OCI-LY1 (cell line): Measurements from ENCODE around the gene EIF1AY.

Experiments used
- H2AFZ ChIP-seq: fragments of 200-600 bp; sonication (generic), shearing (Covaris generic); 2 replicates; pipeline ENCODE4 v1.6.0; 2014; ENCODE audit warnings: antibody characterized with exemption, mild to moderate bottlenecking, low read length
- H3F3A ChIP-seq: fragments of 200-600 bp; sonication (generic), shearing (Covaris generic); 2 replicates; pipeline ENCODE4 v1.6.0; 2014; ENCODE audit warnings: mild to moderate bottlenecking, antibody characterized with exemption, low read length, moderate library complexity; ENCODE audit not compliant: insufficient read depth
- H3K27ac ChIP-seq: fragments of 200-600 bp; sonication (generic); 2 replicates; pipeline ENCODE4 v1.5.1; 2014; ENCODE audit warnings: low read length, mixed run types, mild to moderate bottlenecking, low read depth; ENCODE audit not compliant: poor library complexity, severe bottlenecking
- H3K27me3 ChIP-seq: fragments of 200-600 bp; sonication (generic); 2 replicates; pipeline ENCODE4 v1.6.0; 2014; ENCODE audit warnings: antibody characterized with exemption, mild to moderate bottlenecking, low read length, moderate library complexity; ENCODE audit not compliant: insufficient read depth
- H3K36me3 ChIP-seq: fragments of 200-600 bp; sonication (generic); 2 replicates; pipeline ENCODE4 v1.6.1; 2014; ENCODE audit warnings: mild to moderate bottlenecking, antibody characterized with exemption, low read length, moderate library complexity, mixed read lengths; ENCODE audit not compliant: insufficient read depth
- H3K4me1 ChIP-seq: fragments of 200-600 bp; sonication (generic); 2 replicates; pipeline ENCODE4 v1.5.1; 2014; ENCODE audit warnings: mild to moderate bottlenecking, low read length, moderate library complexity; ENCODE audit not compliant: insufficient read depth, severe bottlenecking
- H3K4me2 ChIP-seq: fragments of 200-600 bp; sonication (generic), shearing (Covaris generic); 2 replicates; pipeline ENCODE4 v1.6.1; 2014; ENCODE audit warnings: low read length
- H3K4me3 ChIP-seq: fragments of 200-600 bp; sonication (generic); 2 replicates; pipeline ENCODE4 v1.5.1; 2014; ENCODE audit warnings: low read length, low read depth, mild to moderate bottlenecking, mixed read lengths; ENCODE audit not compliant: poor library complexity, severe bottlenecking
- H3K79me2 ChIP-seq: fragments of 200-600 bp; shearing (Covaris generic); 2 replicates; pipeline ENCODE4 v1.6.1; 2016; ENCODE audit warnings: mixed run types, low read length, mixed read lengths; ENCODE audit not compliant: insufficient read depth
- H3K9ac ChIP-seq: fragments of 200-600 bp; sonication (generic), shearing (Covaris generic); 2 replicates; pipeline ENCODE4 v1.6.1; 2014; ENCODE audit warnings: mild to moderate bottlenecking, low read length, mixed read lengths
- H3K9me2 ChIP-seq: fragments of 200-600 bp; sonication (generic), shearing (Covaris generic); 2 replicates; pipeline ENCODE4 v1.6.1; 2014; ENCODE audit warnings: low read depth, mild to moderate bottlenecking, low read length, mixed read lengths
- H3K9me3 ChIP-seq: fragments of 200-600 bp; shearing (Covaris generic); 2 replicates; pipeline ENCODE4 v1.6.1; 2014; ENCODE audit warnings: low read length, mixed read lengths
- H4K20me1 ChIP-seq: fragments of 200-600 bp; sonication (generic), shearing (Covaris generic); 2 replicates; pipeline ENCODE4 v1.6.0; 2016; ENCODE audit warnings: mild to moderate bottlenecking, low read length; ENCODE audit not compliant: insufficient read depth
- EZH2 ChIP-seq: fragments of 200-600 bp; sonication (generic), shearing (Covaris generic); IDR thresholded peaks from 2 replicates; pipeline ENCODE4 v1.8.0; 2017; ENCODE audit warnings: borderline replicate concordance, mixed run types, mild to moderate bottlenecking, antibody characterized with exemption, low read length, moderate library complexity, mixed read lengths
- TF ChIP-seq, protein P1 (sequence below): fragments of 200-600 bp; sonication (generic), shearing (Covaris generic); IDR thresholded peaks from 2 replicates; pipeline ENCODE4 v1.5.1; 2017; ENCODE audit warnings: mild to moderate bottlenecking, antibody characterized with exemption, low read length, moderate library complexity, mixed read lengths

EIF1AY gene

DNA sequence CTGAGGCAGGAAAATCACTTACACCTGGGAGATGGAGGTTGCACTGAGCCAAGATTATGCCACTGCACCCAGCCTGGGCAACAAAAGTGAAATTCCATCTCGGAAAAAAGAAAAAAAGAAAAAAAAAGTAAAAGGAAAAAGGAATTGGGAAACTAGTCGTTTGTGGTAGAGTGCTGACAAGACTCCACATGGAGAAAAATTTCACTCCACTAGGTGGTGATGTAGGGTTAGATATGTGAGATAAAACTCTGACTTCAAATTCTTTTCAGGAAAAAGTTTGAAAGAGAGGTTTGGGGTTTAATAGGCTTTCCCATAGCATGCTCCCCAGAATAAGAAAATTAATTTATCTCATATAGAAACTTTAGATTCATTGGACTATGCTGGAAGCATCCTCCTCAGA, 16.9 kb upstream of the EIF1AY start:
- Histone ChIP-seq H3F3A (no peaks in the 10 kb centered on the region), H3K9me3 (no peaks in the 10 kb centered on the region), H3K27me3 (no peaks in the 10 kb centered on the region), H3K4me3 (no peak overlapping the region), H3K9ac (no peak overlapping the region), H2AFZ (no peak overlapping the region), H3K79me2 (no peaks in the 10 kb centered on the region), H3K9me2 (no peaks in the 10 kb centered on the region), H3K4me1 (no peaks in the 10 kb centered on the region), H3K4me2 (no peak overlapping the region), H3K36me3 (no peaks in the 10 kb centered on the region), H3K27ac (no peak overlapping the region), H4K20me1 (no peaks in the 10 kb centered on the region)
- TF ChIP-seq EZH2, result no peak
- TF ChIP-seq, protein P1, sequence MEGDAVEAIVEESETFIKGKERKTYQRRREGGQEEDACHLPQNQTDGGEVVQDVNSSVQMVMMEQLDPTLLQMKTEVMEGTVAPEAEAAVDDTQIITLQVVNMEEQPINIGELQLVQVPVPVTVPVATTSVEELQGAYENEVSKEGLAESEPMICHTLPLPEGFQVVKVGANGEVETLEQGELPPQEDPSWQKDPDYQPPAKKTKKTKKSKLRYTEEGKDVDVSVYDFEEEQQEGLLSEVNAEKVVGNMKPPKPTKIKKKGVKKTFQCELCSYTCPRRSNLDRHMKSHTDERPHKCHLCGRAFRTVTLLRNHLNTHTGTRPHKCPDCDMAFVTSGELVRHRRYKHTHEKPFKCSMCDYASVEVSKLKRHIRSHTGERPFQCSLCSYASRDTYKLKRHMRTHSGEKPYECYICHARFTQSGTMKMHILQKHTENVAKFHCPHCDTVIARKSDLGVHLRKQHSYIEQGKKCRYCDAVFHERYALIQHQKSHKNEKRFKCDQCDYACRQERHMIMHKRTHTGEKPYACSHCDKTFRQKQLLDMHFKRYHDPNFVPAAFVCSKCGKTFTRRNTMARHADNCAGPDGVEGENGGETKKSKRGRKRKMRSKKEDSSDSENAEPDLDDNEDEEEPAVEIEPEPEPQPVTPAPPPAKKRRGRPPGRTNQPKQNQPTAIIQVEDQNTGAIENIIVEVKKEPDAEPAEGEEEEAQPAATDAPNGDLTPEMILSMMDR, result peak; percentile 40; the same call in 1 of the 2 replicates

DNA sequence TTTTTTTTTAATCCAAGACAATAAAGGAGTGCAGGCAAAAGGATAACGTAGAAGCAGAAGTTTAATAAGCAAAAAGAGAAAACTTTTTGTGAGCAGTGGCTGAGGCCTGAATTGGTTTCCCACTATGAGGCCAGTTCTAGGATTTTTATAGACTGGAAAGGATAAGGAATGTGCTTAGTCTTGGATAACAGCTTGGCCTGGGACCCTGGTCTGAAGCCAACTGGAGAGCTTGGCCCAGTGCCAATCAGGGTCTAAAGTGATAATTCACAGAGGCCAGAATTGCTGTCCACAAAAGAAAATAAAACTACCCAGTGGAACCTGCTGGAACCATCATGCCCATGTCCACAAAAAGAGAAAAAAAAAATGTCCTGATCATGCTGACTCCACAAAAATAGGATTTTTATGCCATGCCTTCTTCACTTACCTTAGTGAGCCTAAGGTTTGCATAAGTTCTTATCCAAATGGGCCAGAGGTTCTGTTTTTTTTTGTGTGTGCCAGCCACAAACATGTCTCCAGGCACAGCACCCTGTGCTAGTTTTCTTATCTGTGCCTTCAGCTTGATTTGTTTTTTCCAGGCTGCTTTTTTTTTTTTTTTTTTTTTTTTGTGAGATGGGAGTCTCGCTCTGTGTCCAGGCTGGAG, 15.6 kb upstream of the EIF1AY start:
- H3K36me3 ChIP-seq, result no peaks in the 10 kb centered on the region
- no peaks in the 10 kb centered on the region for H3K4me1 ChIP-seq
- H2AFZ ChIP-seq, result no peak overlapping the region
- no peak overlapping the region for H3K4me2 ChIP-seq
- no peak overlapping the region for H3K27ac ChIP-seq
- H3K4me3 ChIP-seq, result no peak overlapping the region
- H3F3A ChIP-seq, result no peaks in the 10 kb centered on the region
- TF ChIP-seq, protein P1, result no peak
- TF ChIP-seq EZH2, result no peak
- no peaks in the 10 kb centered on the region for H3K79me2 ChIP-seq
- no peaks in the 10 kb centered on the region for H3K9me3 ChIP-seq
- no peak overlapping the region for H3K9ac ChIP-seq
- H3K27me3 ChIP-seq, result no peaks in the 10 kb centered on the region
- H4K20me1 ChIP-seq, result no peaks in the 10 kb centered on the region
- H3K9me2 ChIP-seq, result no peaks in the 10 kb centered on the region

- TF ChIP-seq EZH2, result no peak
- TF ChIP-seq, protein P1, result no peak
- Histone ChIP-seq H3K79me2 (peaks cover 21% of the 10 kb centered on the region), H3K9ac (no peak overlapping the region)
Observed at GRCh38 chrY:20571306-20571705, 4.3 kb upstream of the EIF1AY start.

More at GRCh38 chrY:20571306-20571705, 4.3 kb upstream of the EIF1AY start:
- Histone ChIP-seq H3K4me1 (peaks cover 15% of the 10 kb centered on the region), H3F3A (no peaks in the 10 kb centered on the region), H3K9me2 (no peaks in the 10 kb centered on the region), H3K4me2 (no peak overlapping the region), H3K9me3 (no peaks in the 10 kb centered on the region), H3K27me3 (no peaks in the 10 kb centered on the region), H3K4me3 (no peak overlapping the region), H4K20me1 (no peaks in the 10 kb centered on the region), H3K27ac (no peak overlapping the region), H2AFZ (no peak overlapping the region), H3K36me3 (peaks cover 5% of the 10 kb centered on the region; the same call in 1 of the 2 replicates)
